NCI-H1417 (cell line): Measurements from ENCODE around the gene GPC5.

ENCODE experiments used
- DNase-seq, 3 experiments: peaks; one replicate each; lab custom pipeline; 2025; lab: John Stamatoyannopoulos, UW

The GPC5 gene

DNA sequence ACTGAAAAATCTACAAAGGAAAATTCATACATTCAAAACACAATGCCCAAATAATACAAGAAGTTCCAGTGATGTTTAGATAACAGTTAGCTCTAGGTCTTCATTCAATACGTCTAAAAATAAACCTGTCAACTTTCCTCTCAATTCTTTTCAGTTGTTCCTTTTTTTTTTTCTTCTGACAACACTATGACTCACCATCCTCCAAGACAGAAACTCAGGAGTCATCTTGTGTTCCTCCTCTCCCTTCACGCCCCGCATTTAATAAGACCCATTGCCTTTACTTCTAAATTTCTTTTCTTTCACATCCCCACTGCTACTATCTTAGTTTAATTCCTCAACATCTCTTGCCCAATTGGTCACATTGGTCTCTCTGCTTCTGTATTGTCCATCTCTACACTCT, 759.9 kb downstream of the GPC5 start:
- DNase-seq, result no peak

GRCh38 chr13:92164822-92165221, 766.4 kb downstream of the GPC5 start:
- DNase-seq, result no peak

DNA sequence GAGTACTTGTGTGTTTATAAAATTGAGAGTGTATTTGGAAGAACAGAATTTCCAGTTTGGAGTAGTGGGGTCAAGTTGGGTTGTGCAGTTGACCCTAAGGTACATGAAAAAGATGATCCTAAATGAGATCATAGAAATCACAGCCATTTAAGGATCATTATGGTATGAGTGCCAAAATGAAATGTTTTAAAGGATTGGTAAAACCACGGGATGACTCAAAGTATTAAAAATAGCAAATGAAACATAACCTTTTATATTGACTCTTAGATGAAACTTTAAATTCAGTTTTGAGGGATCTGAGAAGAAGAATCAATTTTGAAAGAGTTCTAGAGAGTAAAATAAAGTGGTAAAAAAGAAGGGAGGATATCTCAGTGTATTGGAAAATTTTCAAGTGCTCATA, 773.8 kb downstream of the GPC5 start:
- DNase-seq, result no peak

- DNase-seq, result no peak
Measured at GRCh38 chr13:92173254-92173653, 774.8 kb downstream of the GPC5 start.

- DNase-seq, result peak; percentile 29 to 70 (median 45)
Measured at GRCh38 chr13:92175330-92175729, 776.9 kb downstream of the GPC5 start.

DNA sequence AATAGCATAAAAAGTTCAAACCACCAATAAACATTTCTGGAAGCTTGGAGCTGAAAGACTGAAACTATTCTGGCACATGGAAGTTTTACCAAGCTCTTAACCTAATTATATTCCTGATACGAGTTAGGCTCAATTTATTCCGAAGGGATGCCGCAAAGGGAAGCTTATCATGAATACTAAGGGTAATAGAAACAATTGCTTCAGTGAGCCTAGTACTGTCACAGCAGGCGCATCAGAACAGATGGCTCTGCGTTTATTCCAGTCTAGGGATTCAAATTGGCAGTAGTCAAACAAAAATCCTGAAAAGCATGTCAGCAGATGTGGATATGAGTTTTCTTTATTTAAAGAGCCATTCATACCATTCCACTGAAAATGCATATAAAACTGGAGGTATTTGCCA, 779.5 kb downstream of the GPC5 start:
- DNase-seq, result peak in 1 of 3 experiments; percentile 21

GRCh38 chr13:92179223-92179622, 780.8 kb downstream of the GPC5 start:
- DNase-seq, result no peak

GRCh38 chr13:92187378-92187989, 789.1 kb downstream of the GPC5 start:
- DNase-seq, result peak; percentile 51 to 86 (median 81)

- DNase-seq, result no peak
Measured at GRCh38 chr13:92188574-92188973, 790.2 kb downstream of the GPC5 start.

GRCh38 chr13:92196591-92197256, 798.3 kb downstream of the GPC5 start:
- DNase-seq, result peak in 1 of 3 experiments; percentile 32

- DNase-seq, result no peak
Measured at GRCh38 chr13:92197669-92198068, 799.2 kb downstream of the GPC5 start.

GRCh38 chr13:92218615-92219014, 820.2 kb downstream of the GPC5 start:
- no peak for DNase-seq

- no peak for DNase-seq
Measured at GRCh38 chr13:92221916-92222315, 823.5 kb downstream of the GPC5 start.

GRCh38 chr13:92224052-92224821, 825.8 kb downstream of the GPC5 start:
- no peak for DNase-seq

DNA sequence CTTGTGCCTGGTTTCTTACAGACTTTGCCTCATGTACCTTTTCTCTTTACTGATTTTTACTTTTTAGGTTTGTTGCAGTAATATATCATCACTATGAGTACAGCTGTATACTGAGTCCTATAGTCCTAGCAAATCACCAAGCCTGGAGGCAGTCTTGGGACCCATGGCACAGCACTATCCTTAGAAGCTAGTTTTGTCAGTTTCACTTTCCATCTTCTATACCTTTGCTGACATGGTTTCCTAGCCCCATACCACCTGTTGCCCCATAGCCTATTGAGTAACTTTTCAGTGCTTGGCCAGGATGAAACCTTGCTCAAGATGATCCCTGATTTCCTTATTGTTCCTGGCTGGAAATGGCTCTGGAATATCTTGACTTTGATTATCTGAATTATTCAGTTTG, 826.4 kb downstream of the GPC5 start:
- DNase-seq, result no peak

DNA sequence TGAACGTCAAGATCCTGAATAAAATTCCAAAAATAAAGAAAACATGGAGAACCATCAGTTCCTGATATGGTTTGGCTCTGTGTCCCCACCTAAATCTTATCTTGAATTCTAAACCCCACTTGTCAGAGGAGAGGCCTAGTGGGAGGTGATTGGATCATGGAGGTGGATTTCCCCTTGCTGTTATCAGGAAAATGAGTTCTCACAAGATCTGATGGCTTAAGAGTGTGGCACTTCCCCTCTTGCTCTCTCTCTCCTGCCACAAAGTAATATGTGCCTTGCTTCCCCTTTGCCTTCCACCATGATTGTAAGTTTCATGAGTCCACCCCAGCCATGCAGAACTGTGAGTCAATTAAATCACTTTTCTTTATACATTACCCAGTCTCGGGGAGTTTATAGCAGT, 827.4 kb downstream of the GPC5 start:
- no peak for DNase-seq

DNA sequence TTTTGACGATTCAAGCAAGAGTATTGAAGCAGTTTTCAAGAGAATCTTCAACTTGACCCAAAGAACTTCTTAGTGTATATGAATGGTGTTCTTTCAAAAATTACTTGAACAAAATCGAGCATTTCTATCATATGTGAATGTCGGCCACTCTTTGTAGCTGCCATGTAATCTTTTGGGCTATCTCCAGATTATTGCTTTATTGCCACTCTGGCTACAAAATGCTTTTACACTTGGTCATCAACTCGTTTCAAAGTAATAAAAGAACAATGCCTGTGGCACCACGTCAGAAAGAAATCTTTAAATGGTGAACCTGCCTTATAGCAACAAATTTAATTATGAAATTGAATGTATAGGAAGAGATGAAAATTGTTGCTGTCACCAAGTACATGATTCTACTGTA, 834.5 kb downstream of the GPC5 start:
- no peak for DNase-seq

DNA sequence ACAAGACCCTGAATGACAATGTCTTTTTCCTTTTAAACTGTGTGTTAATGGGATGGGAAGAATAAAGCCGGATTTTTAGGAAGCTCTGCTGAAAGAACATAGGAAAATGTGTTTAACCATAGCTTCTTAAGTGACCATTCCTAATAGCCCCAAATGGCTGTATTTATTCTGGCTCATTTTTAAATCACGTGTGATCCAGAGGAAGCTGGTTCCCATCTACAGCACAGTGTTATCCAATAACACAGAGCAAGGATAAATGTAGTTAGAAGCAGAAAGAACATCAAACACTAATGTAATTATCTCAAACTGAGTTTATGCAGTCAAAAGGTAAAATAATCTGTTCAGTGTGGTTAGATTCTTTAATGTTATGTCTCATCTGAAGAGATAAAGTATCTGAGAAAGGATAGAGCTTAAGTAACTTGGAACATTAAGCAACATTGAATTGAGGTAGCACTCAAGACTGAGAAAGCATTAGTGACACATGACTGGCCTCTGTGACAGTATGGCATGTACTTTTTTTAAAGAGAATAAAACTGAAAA, 853.3 kb downstream of the GPC5 start:
- DNase-seq, result no peak

DNA sequence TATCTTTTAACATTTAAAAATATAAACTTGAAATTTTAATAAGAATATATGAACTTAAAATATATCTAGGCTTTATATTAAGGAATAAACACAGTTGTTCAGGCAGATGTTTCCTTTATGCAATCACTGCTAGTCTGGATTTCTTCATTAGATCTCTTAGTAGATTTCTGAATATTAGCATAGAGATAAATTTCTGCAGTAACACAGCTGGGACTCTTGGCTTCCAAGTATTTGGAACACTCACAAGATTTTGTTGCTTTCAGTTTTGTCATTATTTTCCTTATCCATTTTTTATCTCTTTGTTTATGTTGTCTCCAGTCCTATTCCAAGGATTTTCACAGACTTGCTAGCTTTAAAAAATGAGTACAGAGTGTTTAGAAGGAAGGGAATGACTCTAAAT, 857.1 kb downstream of the GPC5 start:
- DNase-seq, result no peak

GRCh38 chr13:92256211-92256610, 857.8 kb downstream of the GPC5 start:
- no peak for DNase-seq

- no peak for DNase-seq
Measured at GRCh38 chr13:92259046-92259445, 860.6 kb downstream of the GPC5 start.

- no peak for DNase-seq
Measured at GRCh38 chr13:92259523-92259922, 861.1 kb downstream of the GPC5 start.

- DNase-seq, result no peak
Measured at GRCh38 chr13:92260363-92260762, 861.9 kb downstream of the GPC5 start.
